ENCODE data around the gene MPST.

GRCh38 chr22:37017356-37017755 is 2.2 kb upstream of the MPST start:
- TF ChIP-seq POLR2A (IDR thresholded peaks at IDR 0.05) (no peak), CTCF (IDR thresholded peaks at IDR 0.05) (no peak)
